SK-N-MC (cell line): Measurements from ENCODE around the gene RALGPS1.

Experiments
- EZH2 ChIP-seq: fragments of 200-600 bp; sonication (generic); IDR thresholded peaks from one replicate; pipeline ENCODE4 v1.6.1; 2017; ENCODE audit warnings: antibody characterized with exemption
- FOXP2 ChIP-seq: optimal IDR thresholded peaks from 2 replicates; pipeline ENCODE3; 2011; ENCODE audit warnings: mild to moderate bottlenecking, moderate library complexity; ENCODE audit not compliant: insufficient read depth; ENCODE audit errors: extremely low read length, control extremely low read depth

- TF ChIP-seq EZH2 (no peak), FOXP2 (no peak)
These were observed 263.2 kb downstream of the RALGPS1 start for GRCh38 chr9:127177665-127178265.
